Right hindlimb (tissue), 1 donor: Measurements from ENCODE around the gene NUAK1.

ENCODE experiments used
- DNase-seq: peaks from one replicate; pipeline ENCODE4 v3.0.0-alpha.2; 2018

The NUAK1 gene

GRCh38 chr12:106051853-106052531, 86.8 kb downstream of the NUAK1 start:
- no peak for DNase-seq

GRCh38 chr12:106049546-106049945, 89.2 kb downstream of the NUAK1 start:
- no peak for DNase-seq

GRCh38 chr12:106049105-106049504, 89.6 kb downstream of the NUAK1 start:
- no peak for DNase-seq

GRCh38 chr12:106048676-106049075, 90.1 kb downstream of the NUAK1 start:
- DNase-seq: no peak

GRCh38 chr12:106048016-106048415, 90.7 kb downstream of the NUAK1 start:
- DNase-seq: no peak

- DNase-seq: no peak
These were observed 91.8 kb downstream of the NUAK1 start for GRCh38 chr12:106046947-106047346.

- no peak for DNase-seq
These were observed 92.4 kb downstream of the NUAK1 start for GRCh38 chr12:106046301-106046846.

- no peak for DNase-seq
These were observed 93.5 kb downstream of the NUAK1 start for GRCh38 chr12:106045251-106045674.

- DNase-seq: no peak
These were observed 94.0 kb downstream of the NUAK1 start for GRCh38 chr12:106044773-106045172.

- DNase-seq: no peak
These were observed 96.7 kb downstream of the NUAK1 start for GRCh38 chr12:106042037-106042436.

- DNase-seq: no peak
These were observed 98.2 kb downstream of the NUAK1 start for GRCh38 chr12:106040521-106040920.

GRCh38 chr12:106039646-106040404, 98.9 kb downstream of the NUAK1 start:
- no peak for DNase-seq

- DNase-seq: no peak
These were observed 99.5 kb downstream of the NUAK1 start for GRCh38 chr12:106039242-106039641.

- no peak for DNase-seq
These were observed 101.0 kb downstream of the NUAK1 start for GRCh38 chr12:106037524-106038298.

- no peak for DNase-seq
These were observed 103.3 kb downstream of the NUAK1 start for GRCh38 chr12:106035421-106035820.

- DNase-seq: no peak
These were observed 104.4 kb downstream of the NUAK1 start for GRCh38 chr12:106034316-106034715.

- DNase-seq: no peak
These were observed 105.5 kb downstream of the NUAK1 start for GRCh38 chr12:106033161-106033675.

- DNase-seq: no peak
These were observed 106.2 kb downstream of the NUAK1 start for GRCh38 chr12:106032623-106032925.

GRCh38 chr12:106031761-106032622, 106.8 kb downstream of the NUAK1 start:
- no peak for DNase-seq

- no peak for DNase-seq
These were observed 108.3 kb downstream of the NUAK1 start for GRCh38 chr12:106030210-106031071.

GRCh38 chr12:106029532-106029931, 109.2 kb downstream of the NUAK1 start:
- DNase-seq: no peak
